H9 (cell line): Measurements from ENCODE around the gene TENM3. TPM values are rescaled to one million over a fixed set of nuclear protein-coding genes. Genes with fewer than 3 reads are reported as not detected.

ENCODE experiments used
- DNase-seq: peaks from one replicate; pipeline ENCODE4 v3.0.0-alpha.2; 2017
- H2AFZ ChIP-seq: one replicate; pipeline ENCODE4 v1.6.1; 2013; ENCODE audit warnings: mild to moderate bottlenecking, low read length, control low read depth, moderate library complexity
- H2AK5ac ChIP-seq: 2 replicates; pipeline ENCODE4 v1.6.1; 2013; ENCODE audit warnings: low read length, control low read depth, mixed read lengths; ENCODE audit not compliant: insufficient read length
- H2BK120ac ChIP-seq: one replicate; pipeline ENCODE4 v1.6.1; 2013; ENCODE audit warnings: low read depth, mild to moderate bottlenecking, low read length, control low read depth, inconsistent platforms; ENCODE audit not compliant: poor library complexity, severe bottlenecking
- H2BK12ac ChIP-seq: 2 replicates; pipeline ENCODE4 v1.6.1; 2013; ENCODE audit warnings: low read length, control low read depth, mixed read lengths, low read depth; ENCODE audit not compliant: insufficient read length
- H2BK15ac ChIP-seq: 2 replicates; pipeline ENCODE4 v1.6.1; 2013; ENCODE audit warnings: low read depth, low read length, control low read depth
- H2BK20ac ChIP-seq: one replicate; pipeline ENCODE4 v1.6.1; 2013; ENCODE audit warnings: low read depth, mild to moderate bottlenecking, low read length, control low read depth, inconsistent platforms; ENCODE audit not compliant: poor library complexity, severe bottlenecking
- H2BK5ac ChIP-seq: 2 replicates; pipeline ENCODE4 v1.6.1; 2013; ENCODE audit warnings: low read length, control low read depth, mixed read lengths; ENCODE audit not compliant: insufficient read length
- H3K14ac ChIP-seq: 2 replicates; pipeline ENCODE4 v1.6.1; 2013; ENCODE audit warnings: low read length, control low read depth; ENCODE audit not compliant: insufficient read depth
- H3K18ac ChIP-seq: 2 replicates; pipeline ENCODE4 v1.6.1; 2013; ENCODE audit warnings: low read depth, mild to moderate bottlenecking, mixed read lengths, low read length, control low read depth; ENCODE audit not compliant: insufficient read length
- H3K23ac ChIP-seq: 2 replicates; pipeline ENCODE4 v1.6.1; 2013; ENCODE audit warnings: low read length, control low read depth, mixed read lengths, low read depth; ENCODE audit not compliant: insufficient read length
- H3K23me2 ChIP-seq: 2 replicates; pipeline ENCODE4 v1.6.1; 2013; ENCODE audit warnings: low read depth, mild to moderate bottlenecking, mixed read lengths, low read length, control low read depth; ENCODE audit not compliant: insufficient read length, poor library complexity, severe bottlenecking
- H3K27ac ChIP-seq: 2 replicates; pipeline ENCODE4 v1.5.1; 2013; ENCODE audit warnings: low read length, control low read depth, mixed read lengths, low read depth; ENCODE audit not compliant: insufficient read length
- H3K27me3 ChIP-seq: 2 replicates; pipeline ENCODE4 v1.6.1; 2013; ENCODE audit warnings: low read length, control low read depth, inconsistent platforms; ENCODE audit not compliant: insufficient read depth
- H3K4ac ChIP-seq: 2 replicates; pipeline ENCODE4 v1.6.1; 2013; ENCODE audit warnings: low read depth, mild to moderate bottlenecking, control low read depth, inconsistent platforms, low read length, moderate library complexity
- H3K4me1 ChIP-seq: 2 replicates; pipeline ENCODE4 v1.6.1; 2013; ENCODE audit warnings: low read length, control low read depth, inconsistent platforms; ENCODE audit not compliant: insufficient read depth
- H3K4me2 ChIP-seq: 2 replicates; pipeline ENCODE4 v1.6.1; 2013; ENCODE audit warnings: low read length, control low read depth, mixed read lengths; ENCODE audit not compliant: insufficient read length, insufficient read depth
- H3K56ac ChIP-seq: 2 replicates; pipeline ENCODE4 v1.6.1; 2013; ENCODE audit warnings: low read depth, mild to moderate bottlenecking, mixed read lengths, low read length, control low read depth; ENCODE audit not compliant: insufficient read length
- H3K79me1 ChIP-seq: 2 replicates; pipeline ENCODE4 v1.6.1; 2013; ENCODE audit warnings: low read depth, mild to moderate bottlenecking, moderate library complexity, low read length, control low read depth, inconsistent platforms; ENCODE audit not compliant: insufficient read depth, poor library complexity, severe bottlenecking
- H3K79me2 ChIP-seq: 2 replicates; pipeline ENCODE4 v1.6.1; 2013; ENCODE audit warnings: low read length, control low read depth, inconsistent platforms; ENCODE audit not compliant: insufficient read depth
- H3K9ac ChIP-seq: 2 replicates; pipeline ENCODE4 v1.6.1; 2013; ENCODE audit warnings: low read length, control low read depth, mixed read lengths; ENCODE audit not compliant: insufficient read length; ENCODE audit errors: extremely low read depth
- H3K9me3 ChIP-seq: one replicate; pipeline ENCODE4 v1.6.1; 2013; ENCODE audit warnings: low read depth, low read length, inconsistent platforms; ENCODE audit not compliant: control insufficient read depth
- H3T11ph ChIP-seq: one replicate; pipeline ENCODE4 v1.6.1; 2013; ENCODE audit warnings: mild to moderate bottlenecking, low read length, control low read depth, inconsistent platforms
- H4K20me1 ChIP-seq: one replicate; pipeline ENCODE4 v1.6.1; 2013; ENCODE audit not compliant: control insufficient read depth, insufficient read length, insufficient read depth
- H4K5ac ChIP-seq: 2 replicates; pipeline ENCODE4 v1.6.1; 2013; ENCODE audit warnings: low read depth, mild to moderate bottlenecking, mixed read lengths, low read length, control low read depth; ENCODE audit not compliant: insufficient read length
- H4K8ac ChIP-seq: replicated peaks from 2 replicates; pipeline ENCODE4 v1.6.1; 2013; ENCODE audit warnings: low read length, control low read depth, mixed read lengths, low read depth; ENCODE audit not compliant: insufficient read length
- H4K91ac ChIP-seq: 2 replicates; pipeline ENCODE4 v1.6.1; 2013; ENCODE audit warnings: low read depth, mild to moderate bottlenecking, moderate library complexity, mixed read lengths, low read length, control low read depth; ENCODE audit not compliant: insufficient read length
- H3K27ac Mint-ChIP-seq, 3 experiments: 2 replicates in 2 of 3; 3 replicates in 1 of 3; pipeline ENCODE4 v1.8.0; 2020 to 2021; ENCODE audit warnings: mixed read lengths in 3 of 3, mild to moderate bottlenecking in 1 of 3, moderate library complexity in 1 of 3
- H3K27me3 Mint-ChIP-seq: 2 replicates; pipeline ENCODE4 v1.8.0; 2021; ENCODE audit warnings: low read depth, mild to moderate bottlenecking, moderate library complexity, mixed read lengths
- H3K36me3 Mint-ChIP-seq, 3 experiments: 2 replicates in 2 of 3; 3 replicates in 1 of 3; pipeline ENCODE4 v1.8.0; 2020 to 2021; ENCODE audit warnings: low read depth in 3 of 3, mixed read lengths in 3 of 3; ENCODE audit not compliant: insufficient read depth in 1 of 3
- H3K4me1 Mint-ChIP-seq, 2 experiments: 2 replicates each; pipeline ENCODE4 v1.8.0; 2020; ENCODE audit warnings: mixed read lengths in 2 of 2
- H3K4me3 Mint-ChIP-seq, 2 experiments: 2 replicates in 1 of 2; 3 replicates in 1 of 2; pipeline ENCODE4 v1.8.0; 2020 to 2021; ENCODE audit warnings: mild to moderate bottlenecking in 2 of 2, mixed read lengths in 2 of 2, moderate library complexity in 1 of 2
- H3K9me3 Mint-ChIP-seq, 2 experiments: 2 replicates in 1 of 2; 3 replicates in 1 of 2; pipeline ENCODE4 v1.8.0; 2020; ENCODE audit warnings: mild to moderate bottlenecking in 2 of 2, mixed read lengths in 2 of 2, moderate library complexity in 1 of 2
- CTCF ChIP-seq: fragments of 200-600 bp; sonication (generic); conservative IDR thresholded peaks from 3 replicates; pipeline ENCODE4 v1.8.0; 2021; ENCODE audit warnings: antibody characterized with exemption, mild to moderate bottlenecking
- WGBS: extraction: QIAGEN DNeasy Blood & Tissue Kit; methylation state at CpG from one replicate; pipeline ENCODE4 v1.1.7; 2013; ENCODE audit warnings: missing lambda C conversion rate, low lambda C conversion rate, mixed read lengths; ENCODE audit not compliant: insufficient read length; ENCODE audit errors: extremely low coverage; 5-methylcytosine and 5-hydroxymethylcytosine counted together
- total RNA-seq: library from RNA; stranded (reverse); gene quantifications from 2 replicates; pipeline ENCODE4 v1.2.1, GENCODE V29; 2021

TENM3 gene
- total RNA-seq, 1 experiment from 2014 or later, result 49.6 TPM

- Histone ChIP-seq H4K20me1 (no peaks in the 10 kb centered on the region), H3K79me2 (no peaks in the 10 kb centered on the region), H2AFZ (no peak overlapping the region), H2BK5ac (no peak overlapping the region), H2BK20ac (no peak overlapping the region), H3K4me2 (peak overlapping the region; percentile 21), H3K23ac (no peak overlapping the region), H4K5ac (no peak overlapping the region), H3K4me1 (peaks cover 6% of the 10 kb centered on the region), H3K56ac (no peak overlapping the region), H3K27me3 (no peaks in the 10 kb centered on the region), H3K4ac (no peak overlapping the region), H2BK15ac (no peak overlapping the region), H3K27ac (no peak overlapping the region), H3T11ph (no peak overlapping the region), H3K79me1 (no peaks in the 10 kb centered on the region), H3K18ac (no peak overlapping the region), H3K14ac (no peak overlapping the region), H4K91ac (no peak overlapping the region), H2AK5ac (no peak overlapping the region), H3K9ac (no peak overlapping the region), H2BK120ac (no peak overlapping the region), H4K8ac (no peak overlapping the region), H2BK12ac (no peak overlapping the region), H3K23me2 (no peaks in the 10 kb centered on the region), H3K9me3 (peaks cover 5% of the 10 kb centered on the region)
- Mint-ChIP-seq H3K4me3 (no peak overlapping the region), H3K27me3 (no peaks in the 10 kb centered on the region), H3K27ac (peak overlapping the region in 1 of 3 experiments; percentile 55; a peak in 2 of 7 replicates), H3K36me3 (peaks cover 8 to 10% (median 9%) of the 10 kb centered on the region in 3 experiments), H3K9me3 (no peaks in the 10 kb centered on the region), H3K4me1 (peaks cover 19 to 31% of the 10 kb centered on the region in 2 experiments)
- no peak for DNase-seq
- no CpG with 5 or more reads among the region's 3 CpGs for WGBS
- no peak for TF ChIP-seq CTCF
Measured at GRCh38 chr4:182369211-182369610, 126.0 kb downstream of the TENM3 start.
